Measurements from ENCODE around the gene POC1A.

GRCh38 chr3:52136513-52136912, 17.7 kb downstream of the POC1A start:
- no peak for TF ChIP-seq CTCF (conservative IDR thresholded peaks at IDR 0.05; ENCODE audit: low read depth, low read length)
- no peak for TF ChIP-seq EZH2 (IDR thresholded peaks at IDR 0.05; ENCODE audit: borderline replicate concordance, low read depth, low read length, poor library complexity, severe bottlenecking)

Measured in A673 (cell line).